GM12875 (cell line): ENCODE results near the gene SIN3A.

ENCODE experiments used
- H3K4me3 ChIP-seq: one replicate; pipeline ENCODE4 v1.5.1; 2011; ENCODE audit warnings: low read depth, low read length, control low read depth
- CTCF ChIP-seq: IDR thresholded peaks from 2 replicates; pipeline ENCODE4 v1.5.1; 2011; ENCODE audit warnings: low read depth, mild to moderate bottlenecking, control low read depth, inconsistent platforms, low read length, moderate library complexity, borderline replicate concordance; ENCODE audit not compliant: insufficient read depth

SIN3A gene

DNA sequence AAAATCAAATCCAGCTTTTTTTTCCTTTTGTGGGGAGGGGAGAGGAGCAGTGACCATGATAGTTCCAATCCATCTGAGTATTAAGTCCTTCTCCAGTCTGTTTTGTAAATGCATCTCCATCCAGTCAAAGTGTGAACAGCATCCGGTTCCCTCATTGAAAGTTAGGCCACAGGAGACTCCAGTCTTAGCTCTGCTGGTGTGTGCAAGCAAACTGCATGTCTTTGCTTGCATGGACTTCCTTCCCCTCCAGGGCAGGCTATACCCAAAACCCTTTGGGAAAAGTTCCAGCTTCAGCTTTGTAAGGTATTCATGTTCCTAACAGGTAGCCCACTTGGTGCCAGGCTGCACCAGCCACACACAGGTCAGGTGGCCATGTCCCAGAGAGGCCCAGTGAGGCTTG lies 80.0 kb downstream of the SIN3A start:
- TF ChIP-seq CTCF = no peak
- H3K4me3 ChIP-seq = no peak overlapping the region

- no peak for TF ChIP-seq CTCF
- no peak overlapping the region for H3K4me3 ChIP-seq
These were observed 81.5 kb downstream of the SIN3A start for GRCh38 chr15:75369897-75370581.

- peak overlapping the region; percentile 93 for H3K4me3 ChIP-seq
- TF ChIP-seq CTCF = no peak
These were observed 82.7 kb downstream of the SIN3A start for GRCh38 chr15:75368689-75369239.

GRCh38 chr15:75367913-75368688 lies 83.4 kb downstream of the SIN3A start, which contains the start of gene MAN2C1:
MAN2C1 (minus strand) TSS chr15:75368607; CDS start chr15:75368583, 24 bp downstream.
- TF ChIP-seq CTCF = peak; percentile 88

GRCh38 chr15:75367406-75367912 lies 84.0 kb downstream of the SIN3A start:
- no peak for TF ChIP-seq CTCF
- peak overlapping the region; percentile 93 for H3K4me3 ChIP-seq

More at GRCh38 chr15:75367913-75368688, 83.4 kb downstream of the SIN3A start, which contains the start of gene MAN2C1:
- peak within 1 kb of the TSS; percentile 93 for H3K4me3 ChIP-seq

- TF ChIP-seq CTCF = no peak
- no peak overlapping the region for H3K4me3 ChIP-seq
These were observed 84.5 kb downstream of the SIN3A start for GRCh38 chr15:75367006-75367405.
